HepG2 (cell line): ENCODE data around the gene TRIM25. TPM values are rescaled to one million over a fixed set of nuclear protein-coding genes. Genes with fewer than 3 reads are reported as not detected.

ENCODE experiments used
- DBP ChIP-seq: sonication (generic); formaldehyde crosslinking; IDR thresholded peaks from 2 replicates; pipeline ENCODE4 v1.4.0; 2020; ENCODE audit warnings: missing genetic modification reagents; ENCODE audit errors: not compliant biosample characterization
- ZNF407 ChIP-seq: sonication (generic); formaldehyde crosslinking; IDR thresholded peaks from one replicate; pipeline ENCODE4 v1.5.1; 2020; ENCODE audit warnings: mild to moderate bottlenecking, missing genetic modification reagents; ENCODE audit errors: not compliant biosample characterization
- ZNF430 ChIP-seq: sonication (generic); formaldehyde crosslinking; IDR thresholded peaks from 2 replicates; pipeline ENCODE4 v1.9.0; 2021; ENCODE audit warnings: mild to moderate bottlenecking, missing genetic modification reagents
- ZNF577 ChIP-seq: sonication (generic); formaldehyde crosslinking; IDR thresholded peaks from 2 replicates; pipeline ENCODE4 v1.4.0; 2020; ENCODE audit warnings: mild to moderate bottlenecking, low read depth, missing genetic modification reagents, borderline replicate concordance
- polyA plus RNA-seq, 8 experiments: library from polyadenylated mRNA; depleted of rRNA in 3 of 8; stranded (reverse) in 7 of 8; unstranded in 1 of 8; fragments of >200 nt; fragmentation: Illumina TruSeq in 4 of 8; extraction: Trizol in 4 of 8; gene quantifications; 2 replicates each; pipeline versions ENCODE4 v1.2.1 to v1.2.3, GENCODE V29; 2011 to 2016; ENCODE audit warnings: low read depth in 4 of 8, missing spikeins in 1 of 8, mixed read lengths in 1 of 8; ENCODE audit not compliant: insufficient read depth in 1 of 8
- total RNA-seq, 5 experiments: library from RNA; depleted of rRNA; stranded (reverse); fragments of >200 nt; fragmentation: Illumina TruSeq; extraction: Trizol; gene quantifications; 2 replicates each; pipeline ENCODE4 v1.2.3, GENCODE V29; 2016; ENCODE audit warnings: low read depth in 1 of 5
- TF ChIP-seq, protein P1 (sequence below): sonication (generic); formaldehyde crosslinking; IDR thresholded peaks from 2 replicates; pipeline ENCODE4 v1.4.0; 2020; ENCODE audit warnings: missing genetic modification reagents
- TF ChIP-seq, protein P2 (sequence below): sonication (generic); formaldehyde crosslinking; IDR thresholded peaks from 2 replicates; pipeline ENCODE4 v1.5.0; 2020; ENCODE audit warnings: mild to moderate bottlenecking, missing genetic modification reagents, borderline replicate concordance

Gene TRIM25
- total and polyA plus RNA-seq, 2 of the 13 experiments (the other 11 are each of a cell fraction or from before 2014, with no cell fraction given) = 30.8 to 42.2 TPM

GRCh38 chr17:56913353-56913866 lies 439 bp downstream of the TRIM25 start (continued):
- TF ChIP-seq DBP (CRISPR knock-in tag) = no peak
- no peak for TF ChIP-seq ZNF577 (CRISPR knock-in tag)
- TF ChIP-seq, protein P1, sequence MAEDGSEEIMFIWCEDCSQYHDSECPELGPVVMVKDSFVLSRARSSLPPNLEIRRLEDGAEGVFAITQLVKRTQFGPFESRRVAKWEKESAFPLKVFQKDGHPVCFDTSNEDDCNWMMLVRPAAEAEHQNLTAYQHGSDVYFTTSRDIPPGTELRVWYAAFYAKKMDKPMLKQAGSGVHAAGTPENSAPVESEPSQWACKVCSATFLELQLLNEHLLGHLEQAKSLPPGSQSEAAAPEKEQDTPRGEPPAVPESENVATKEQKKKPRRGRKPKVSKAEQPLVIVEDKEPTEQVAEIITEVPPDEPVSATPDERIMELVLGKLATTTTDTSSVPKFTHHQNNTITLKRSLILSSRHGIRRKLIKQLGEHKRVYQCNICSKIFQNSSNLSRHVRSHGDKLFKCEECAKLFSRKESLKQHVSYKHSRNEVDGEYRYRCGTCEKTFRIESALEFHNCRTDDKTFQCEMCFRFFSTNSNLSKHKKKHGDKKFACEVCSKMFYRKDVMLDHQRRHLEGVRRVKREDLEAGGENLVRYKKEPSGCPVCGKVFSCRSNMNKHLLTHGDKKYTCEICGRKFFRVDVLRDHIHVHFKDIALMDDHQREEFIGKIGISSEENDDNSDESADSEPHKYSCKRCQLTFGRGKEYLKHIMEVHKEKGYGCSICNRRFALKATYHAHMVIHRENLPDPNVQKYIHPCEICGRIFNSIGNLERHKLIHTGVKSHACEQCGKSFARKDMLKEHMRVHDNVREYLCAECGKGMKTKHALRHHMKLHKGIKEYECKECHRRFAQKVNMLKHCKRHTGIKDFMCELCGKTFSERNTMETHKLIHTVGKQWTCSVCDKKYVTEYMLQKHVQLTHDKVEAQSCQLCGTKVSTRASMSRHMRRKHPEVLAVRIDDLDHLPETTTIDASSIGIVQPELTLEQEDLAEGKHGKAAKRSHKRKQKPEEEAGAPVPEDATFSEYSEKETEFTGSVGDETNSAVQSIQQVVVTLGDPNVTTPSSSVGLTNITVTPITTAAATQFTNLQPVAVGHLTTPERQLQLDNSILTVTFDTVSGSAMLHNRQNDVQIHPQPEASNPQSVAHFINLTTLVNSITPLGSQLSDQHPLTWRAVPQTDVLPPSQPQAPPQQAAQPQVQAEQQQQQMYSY (CRISPR knock-in tag) = peak; percentile 36; the same call in 1 of the 2 replicates
- TF ChIP-seq ZNF407 (CRISPR knock-in tag) = no peak
- TF ChIP-seq, protein P2, sequence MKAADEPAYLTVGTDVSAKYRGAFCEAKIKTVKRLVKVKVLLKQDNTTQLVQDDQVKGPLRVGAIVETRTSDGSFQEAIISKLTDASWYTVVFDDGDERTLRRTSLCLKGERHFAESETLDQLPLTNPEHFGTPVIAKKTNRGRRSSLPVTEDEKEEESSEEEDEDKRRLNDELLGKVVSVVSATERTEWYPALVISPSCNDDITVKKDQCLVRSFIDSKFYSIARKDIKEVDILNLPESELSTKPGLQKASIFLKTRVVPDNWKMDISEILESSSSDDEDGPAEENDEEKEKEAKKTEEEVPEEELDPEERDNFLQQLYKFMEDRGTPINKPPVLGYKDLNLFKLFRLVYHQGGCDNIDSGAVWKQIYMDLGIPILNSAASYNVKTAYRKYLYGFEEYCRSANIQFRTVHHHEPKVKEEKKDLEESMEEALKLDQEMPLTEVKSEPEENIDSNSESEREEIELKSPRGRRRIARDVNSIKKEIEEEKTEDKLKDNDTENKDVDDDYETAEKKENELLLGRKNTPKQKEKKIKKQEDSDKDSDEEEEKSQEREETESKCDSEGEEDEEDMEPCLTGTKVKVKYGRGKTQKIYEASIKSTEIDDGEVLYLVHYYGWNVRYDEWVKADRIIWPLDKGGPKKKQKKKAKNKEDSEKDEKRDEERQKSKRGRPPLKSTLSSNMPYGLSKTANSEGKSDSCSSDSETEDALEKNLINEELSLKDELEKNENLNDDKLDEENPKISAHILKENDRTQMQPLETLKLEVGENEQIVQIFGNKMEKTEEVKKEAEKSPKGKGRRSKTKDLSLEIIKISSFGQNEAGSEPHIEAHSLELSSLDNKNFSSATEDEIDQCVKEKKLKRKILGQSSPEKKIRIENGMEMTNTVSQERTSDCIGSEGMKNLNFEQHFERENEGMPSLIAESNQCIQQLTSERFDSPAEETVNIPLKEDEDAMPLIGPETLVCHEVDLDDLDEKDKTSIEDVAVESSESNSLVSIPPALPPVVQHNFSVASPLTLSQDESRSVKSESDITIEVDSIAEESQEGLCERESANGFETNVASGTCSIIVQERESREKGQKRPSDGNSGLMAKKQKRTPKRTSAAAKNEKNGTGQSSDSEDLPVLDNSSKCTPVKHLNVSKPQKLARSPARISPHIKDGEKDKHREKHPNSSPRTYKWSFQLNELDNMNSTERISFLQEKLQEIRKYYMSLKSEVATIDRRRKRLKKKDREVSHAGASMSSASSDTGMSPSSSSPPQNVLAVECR (CRISPR knock-in tag) = no peak
- no peak for TF ChIP-seq ZNF430 (CRISPR knock-in tag)
